HG03095 (cell line): Measurements from ENCODE around the gene EXD2.
"Not testable (repeated sequence)": the region's sequence is repeated elsewhere in the genome, so short reads cannot be mapped to it uniquely, and the experiment has no call there.

Source experiments
- ATAC-seq: cut with Tn5 transposase; IDR thresholded peaks from one replicate; pipeline ENCODE4 v1.9.1; 2021; ENCODE audit warnings: moderate library complexity; ENCODE audit not compliant: unreplicated experiment

The EXD2 gene

DNA sequence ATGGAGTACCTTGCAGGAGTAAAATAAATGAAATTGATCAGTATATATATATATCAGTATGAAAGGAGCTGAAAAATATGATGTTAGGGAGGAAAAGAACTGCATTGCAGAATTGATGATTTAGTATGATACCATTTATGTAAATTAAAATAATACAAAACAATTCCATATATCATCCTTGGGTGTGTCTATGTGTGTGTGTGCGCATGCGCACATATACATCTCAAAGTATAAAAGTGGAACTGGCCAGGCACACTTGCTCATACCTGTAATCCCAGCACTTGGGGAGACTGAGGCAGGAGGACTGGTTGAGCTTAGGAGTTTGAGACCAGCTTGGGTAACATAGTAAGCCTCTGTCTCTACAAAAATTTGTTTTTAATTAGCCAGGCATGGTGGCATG, 84.0 kb downstream of the EXD2 start:
- ATAC-seq, result no peak

DNA sequence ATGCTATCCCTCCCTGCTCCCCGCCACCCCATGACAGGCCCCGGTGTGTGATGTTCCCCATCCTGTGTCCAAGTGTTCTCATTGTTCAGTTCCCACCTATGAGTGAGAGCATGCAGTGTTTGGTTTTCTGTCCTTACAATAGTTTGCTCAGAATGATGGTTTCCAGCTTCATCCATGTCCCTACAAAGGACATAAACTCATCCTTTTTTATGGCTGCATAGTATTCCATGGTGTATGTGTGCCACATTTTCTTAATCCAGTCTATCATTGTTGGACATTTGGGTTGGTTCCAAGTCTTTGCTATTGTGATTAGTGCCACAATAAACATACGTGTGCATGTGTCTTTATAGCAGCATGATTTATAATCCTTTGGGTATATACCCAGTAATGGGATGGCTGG, 86.1 kb downstream of the EXD2 start:
- ATAC-seq, result not testable (repeated sequence)

DNA sequence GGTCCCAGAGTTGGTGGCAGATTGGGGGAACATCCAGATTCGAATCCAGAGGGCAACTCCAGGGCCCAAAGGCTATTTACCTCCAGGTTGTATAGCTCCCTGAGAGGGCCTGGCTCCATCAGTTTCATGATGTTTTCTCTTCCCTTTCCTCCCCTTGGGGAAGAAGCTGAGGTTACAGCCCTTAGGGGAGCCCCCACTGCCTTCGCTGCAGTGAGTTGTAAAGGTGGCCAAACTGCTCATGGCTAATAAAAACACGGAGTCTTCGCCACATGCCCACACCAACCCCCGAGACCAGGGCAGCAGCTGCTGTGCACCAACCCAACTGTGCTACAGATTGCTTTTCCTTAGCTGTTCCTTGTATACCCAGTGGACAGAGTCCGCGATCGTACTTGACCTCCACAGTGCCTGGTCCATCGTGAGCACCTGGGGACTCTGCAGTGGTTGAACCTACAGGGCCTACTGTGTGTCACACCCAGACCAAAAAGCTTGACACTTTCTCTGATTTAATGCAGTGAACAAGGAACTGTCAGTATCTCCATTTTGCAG, 89.5 kb downstream of the EXD2 start:
- no peak for ATAC-seq

DNA sequence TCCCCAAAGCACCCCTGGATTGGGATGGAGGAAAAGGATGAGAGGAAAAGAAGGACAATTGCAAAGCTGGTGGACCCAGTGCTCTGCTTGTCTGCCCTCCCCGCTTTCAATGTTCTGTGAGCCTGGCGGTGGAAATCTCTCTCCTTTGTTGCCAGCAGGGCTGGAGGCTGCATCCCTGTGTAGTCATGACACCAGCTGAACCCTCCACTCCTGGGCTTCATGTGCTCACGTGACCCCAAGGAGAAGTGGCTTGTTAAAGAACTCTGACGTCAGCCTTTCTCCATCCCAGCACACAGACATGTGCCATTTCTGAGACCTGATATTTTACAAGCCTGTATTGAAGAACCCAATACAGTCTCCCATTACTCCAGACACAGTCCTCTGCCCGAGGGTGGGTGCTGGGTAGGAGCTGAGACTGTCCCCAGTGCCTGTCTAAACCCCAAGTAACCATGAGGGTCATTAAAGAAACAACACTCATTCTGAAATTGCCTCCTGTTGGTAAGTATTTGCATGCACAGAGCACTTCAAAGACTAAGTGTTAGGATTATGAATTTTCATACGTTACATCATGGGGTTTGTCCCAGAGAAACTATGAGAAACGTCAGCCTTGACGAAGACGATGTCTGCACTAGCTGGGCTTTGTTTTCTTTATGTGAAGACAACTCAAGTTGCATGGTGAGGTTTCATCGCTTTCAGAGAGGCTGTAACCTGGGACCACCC, 90.3 kb downstream of the EXD2 start:
- ATAC-seq, result no peak

DNA sequence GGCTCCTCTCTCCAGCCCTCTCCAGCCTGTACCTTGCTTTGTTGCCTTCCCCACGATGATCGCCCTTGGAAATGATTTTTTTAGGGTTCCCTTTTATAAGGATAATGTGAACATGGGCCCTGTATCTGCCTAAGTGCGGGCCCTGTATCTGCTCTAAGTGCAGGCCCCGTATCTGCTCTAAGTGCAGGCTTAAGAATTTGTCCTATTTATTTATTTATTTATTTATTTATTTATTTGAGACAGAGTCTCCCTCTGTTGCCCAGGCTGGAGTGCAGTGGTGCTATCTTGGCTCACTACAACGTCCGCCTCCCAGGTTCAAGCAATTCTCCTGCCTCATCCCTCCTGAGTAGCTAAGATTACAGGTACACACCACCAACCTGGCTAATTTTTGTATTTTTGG, 91.2 kb downstream of the EXD2 start:
- ATAC-seq, result no peak

DNA sequence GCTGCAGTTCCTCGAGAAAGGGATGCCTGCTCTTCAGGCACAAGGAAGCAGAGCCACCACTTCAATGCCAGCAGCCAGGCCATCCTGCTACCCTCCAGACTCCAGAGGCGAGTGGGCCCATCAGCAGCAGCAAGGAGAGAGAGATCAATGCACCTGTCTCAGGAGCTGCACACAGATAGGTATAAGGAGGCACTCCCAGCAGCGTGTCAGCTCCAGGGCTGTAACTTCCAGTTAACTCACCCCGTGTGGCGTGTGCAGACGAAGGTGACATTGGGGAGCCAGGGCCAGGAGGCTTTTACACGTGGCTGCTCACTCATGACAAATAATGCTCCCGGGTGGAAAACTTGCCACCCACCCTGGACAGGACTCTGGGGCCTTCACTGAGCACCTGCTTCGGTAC, 92.9 kb downstream of the EXD2 start:
- ATAC-seq, result no peak

DNA sequence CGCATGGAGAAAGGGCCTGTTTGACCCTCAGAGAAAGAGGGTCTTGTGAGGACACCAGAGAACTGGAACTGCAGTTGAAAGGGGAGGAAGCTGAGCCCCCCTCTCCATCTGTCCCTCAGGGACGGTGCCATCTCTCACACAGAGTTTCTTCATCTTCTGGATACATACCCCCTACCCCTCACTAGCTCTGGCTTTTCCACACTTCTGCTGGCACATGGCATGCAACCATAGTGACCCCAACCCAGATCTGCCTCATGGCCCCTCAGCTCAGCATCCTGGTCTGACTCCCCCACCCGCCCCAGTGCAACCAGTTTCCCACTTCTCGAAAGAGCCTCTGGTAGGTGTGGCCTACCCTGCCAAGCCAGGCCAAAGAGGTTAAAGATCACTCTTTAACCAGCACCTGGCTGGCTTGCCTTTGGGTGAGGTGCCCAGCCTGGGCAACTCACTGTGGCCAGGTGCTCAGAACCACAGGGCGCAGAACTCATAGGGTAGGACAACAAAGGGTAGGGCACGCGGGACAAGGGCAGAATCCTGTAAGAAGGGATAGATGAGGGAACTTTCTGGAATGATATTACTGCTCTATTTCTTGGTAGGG, 94.5 kb downstream of the EXD2 start:
- ATAC-seq, result no peak

DNA sequence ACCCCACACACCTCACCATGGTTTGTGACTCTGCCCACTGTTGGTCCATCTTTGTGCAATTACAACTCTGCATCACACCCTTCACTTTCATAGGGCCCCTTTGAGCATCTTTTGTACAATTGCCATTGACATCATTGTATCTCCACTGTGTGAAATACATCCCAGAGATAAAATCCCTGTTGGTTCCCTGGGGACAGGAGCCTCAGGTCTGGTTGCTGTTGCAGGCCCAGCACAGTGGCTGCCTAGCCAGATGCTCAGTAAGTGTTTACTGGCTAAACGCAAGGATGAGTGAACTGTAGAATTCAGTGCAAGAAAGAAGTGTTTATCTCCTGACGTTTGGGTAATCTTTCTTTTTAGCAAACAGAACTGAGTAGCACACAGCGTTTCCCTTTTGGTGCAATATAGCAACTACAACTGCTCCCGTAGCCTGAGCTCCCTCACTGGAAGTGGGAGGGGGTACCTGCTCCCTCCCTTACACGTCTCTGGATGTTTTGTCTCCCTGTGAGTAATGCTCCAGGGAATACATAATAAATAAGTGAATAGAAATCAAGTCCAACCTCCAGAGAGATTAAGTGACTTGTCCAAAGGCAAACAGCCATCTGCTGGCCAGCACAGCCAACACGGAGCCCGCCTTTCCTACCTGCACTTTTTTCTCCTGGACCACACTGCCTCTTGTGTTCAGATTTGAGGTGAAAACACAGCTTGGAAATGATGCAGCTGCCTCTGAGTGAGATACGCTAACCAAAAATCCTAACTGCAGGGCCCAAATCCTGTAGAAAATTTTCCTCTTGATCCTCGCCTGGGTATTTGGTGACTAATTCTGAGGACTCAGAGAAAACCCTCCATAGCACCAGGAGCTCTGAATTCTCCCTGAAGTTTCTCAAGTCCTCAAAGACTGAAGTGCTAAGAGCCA, 96.1 kb downstream of the EXD2 start:
- no peak for ATAC-seq

DNA sequence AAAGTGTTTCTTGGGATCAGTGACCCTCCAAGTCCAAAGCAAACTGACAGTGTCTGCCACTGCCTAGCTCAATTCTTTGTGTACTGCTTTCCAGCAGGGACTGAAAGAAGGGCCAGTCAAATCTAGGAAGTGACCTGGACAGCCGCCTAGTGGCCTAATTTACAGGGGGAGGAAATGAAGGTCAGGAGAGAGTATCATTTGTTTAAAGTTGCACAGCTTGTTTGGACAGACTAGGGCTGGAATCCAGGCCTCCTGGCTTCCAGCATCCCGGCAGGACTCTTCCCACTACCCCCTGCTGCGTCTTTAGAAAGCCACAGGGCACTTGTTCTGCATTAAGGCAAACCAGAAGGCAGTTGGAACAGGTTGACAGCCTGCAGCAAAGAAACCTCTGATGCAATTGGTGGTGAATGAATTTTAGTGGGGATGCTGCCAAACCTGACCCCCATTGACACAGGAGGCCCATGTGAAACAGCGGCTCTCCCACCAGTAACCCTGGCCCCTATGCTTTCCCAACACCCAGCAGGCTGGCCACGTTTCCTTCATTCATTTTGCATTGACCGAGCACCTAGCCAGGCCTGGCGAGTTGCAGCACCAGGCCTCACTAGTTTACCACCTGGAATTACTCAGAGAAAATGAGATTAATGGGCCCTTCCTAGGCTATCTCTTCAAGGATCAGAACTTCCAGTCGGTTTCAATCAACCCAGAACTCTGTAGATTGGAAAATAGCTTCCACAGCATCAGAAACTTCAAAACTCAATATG, 96.9 kb downstream of the EXD2 start:
- no peak for ATAC-seq

DNA sequence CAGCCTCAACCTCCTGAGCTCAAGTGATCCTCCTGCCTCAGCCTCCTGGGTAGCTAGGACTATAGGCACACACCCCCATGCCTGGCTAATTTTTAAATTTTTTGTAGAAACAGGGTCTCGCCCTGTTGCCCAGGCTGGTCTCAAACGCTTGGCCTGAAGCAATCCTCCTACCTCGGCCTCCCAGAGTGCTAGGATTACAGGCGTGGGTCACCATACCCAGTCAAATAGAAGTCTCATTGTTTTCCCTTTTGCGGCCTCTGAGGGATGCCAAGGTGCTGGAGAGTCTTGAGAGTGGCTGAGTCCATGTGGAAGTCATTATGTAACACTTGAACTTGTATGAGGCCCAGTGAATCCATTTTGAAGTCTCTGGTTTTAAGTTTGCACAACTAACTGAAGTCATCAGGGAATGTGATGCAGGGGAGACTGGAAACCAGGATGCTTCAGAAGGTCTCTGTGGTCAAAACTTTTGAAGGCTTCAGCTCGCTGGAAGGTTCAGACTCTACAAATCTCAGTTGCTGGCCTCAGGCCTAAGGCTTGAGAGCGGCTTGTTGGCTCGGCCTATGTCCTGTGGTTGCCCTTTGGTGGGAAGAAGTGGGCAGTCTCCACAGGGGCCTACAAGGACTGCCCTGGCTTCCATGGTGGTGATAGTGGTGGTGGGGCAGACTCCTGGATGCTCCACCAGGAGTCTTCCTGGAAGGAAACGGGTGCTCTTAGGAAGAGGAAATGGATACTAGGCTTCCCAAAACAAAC, 97.8 kb downstream of the EXD2 start:
- ATAC-seq, result no peak

DNA sequence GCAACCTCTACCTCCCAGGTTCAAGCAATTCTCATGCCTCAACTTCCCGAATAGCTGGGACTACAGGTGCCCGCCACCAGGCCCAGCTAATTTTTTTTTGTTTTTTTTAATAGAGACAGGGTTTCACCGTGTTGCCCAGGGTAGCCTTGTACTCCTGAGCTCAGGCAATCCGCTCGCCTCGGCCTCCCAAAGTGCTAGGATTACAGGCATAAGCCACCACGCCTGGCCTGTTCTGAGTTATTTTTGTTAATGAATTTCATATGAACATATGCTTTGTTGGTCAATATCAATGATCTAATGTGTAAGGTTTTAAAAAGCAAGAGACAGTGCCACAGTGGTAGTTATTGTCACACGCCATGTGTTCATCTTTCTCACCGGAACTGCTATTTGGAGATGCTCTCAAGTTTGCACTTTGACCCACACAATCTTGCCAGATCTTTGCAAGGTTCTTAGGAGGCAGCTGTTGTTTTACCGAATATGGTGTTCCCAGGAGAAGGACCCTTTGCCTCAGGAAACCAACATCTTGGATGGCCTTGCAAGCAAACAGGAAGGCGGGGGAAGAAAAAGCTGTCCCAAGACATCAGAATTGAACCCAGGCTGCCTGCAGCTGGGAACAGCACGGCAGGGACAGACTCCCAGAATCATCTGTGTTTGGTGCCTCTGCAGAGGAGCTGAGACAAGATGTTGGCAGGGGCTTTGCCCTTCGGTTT, 98.7 kb downstream of the EXD2 start:
- ATAC-seq, result no peak

DNA sequence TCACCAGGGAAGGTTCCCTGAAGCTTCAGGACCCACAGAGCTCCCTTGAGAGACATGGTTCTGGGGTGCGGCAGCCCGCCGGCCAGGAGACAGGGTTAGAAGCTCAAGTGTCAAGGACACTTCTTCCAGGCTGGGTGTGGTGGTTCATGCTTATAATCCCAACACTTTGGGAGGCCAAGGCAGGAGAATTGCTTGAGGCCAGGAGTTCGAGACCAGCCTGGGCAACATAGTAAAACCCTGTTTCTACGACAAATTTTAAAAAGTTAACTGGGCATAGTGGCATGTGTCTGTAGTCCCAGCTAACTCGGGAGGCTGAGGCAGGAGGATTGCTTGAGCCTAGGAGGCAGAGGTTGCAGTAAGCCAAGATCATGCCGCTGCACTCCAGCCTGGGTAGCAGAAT, 99.6 kb downstream of the EXD2 start:
- ATAC-seq, result not testable (repeated sequence)

DNA sequence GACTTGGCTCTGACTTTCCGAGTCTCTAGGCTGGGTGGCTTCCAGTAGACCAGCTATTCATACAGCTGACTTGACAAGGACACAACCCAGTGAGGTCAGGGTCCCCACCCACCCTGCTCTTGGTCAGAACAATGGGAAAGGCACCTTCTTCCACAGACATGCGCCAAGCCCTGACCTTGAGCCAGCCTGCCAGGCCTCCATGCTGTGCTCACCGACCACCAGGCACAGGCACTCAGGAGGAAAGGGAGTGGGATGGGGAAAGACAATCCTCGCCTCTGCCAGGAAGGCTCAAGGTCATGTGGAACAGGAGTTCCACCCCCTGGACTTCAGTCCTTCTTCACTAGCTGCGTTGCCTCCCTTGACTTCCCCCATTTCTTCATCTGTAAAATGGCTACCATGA, 100.1 kb downstream of the EXD2 start:
- no peak for ATAC-seq

DNA sequence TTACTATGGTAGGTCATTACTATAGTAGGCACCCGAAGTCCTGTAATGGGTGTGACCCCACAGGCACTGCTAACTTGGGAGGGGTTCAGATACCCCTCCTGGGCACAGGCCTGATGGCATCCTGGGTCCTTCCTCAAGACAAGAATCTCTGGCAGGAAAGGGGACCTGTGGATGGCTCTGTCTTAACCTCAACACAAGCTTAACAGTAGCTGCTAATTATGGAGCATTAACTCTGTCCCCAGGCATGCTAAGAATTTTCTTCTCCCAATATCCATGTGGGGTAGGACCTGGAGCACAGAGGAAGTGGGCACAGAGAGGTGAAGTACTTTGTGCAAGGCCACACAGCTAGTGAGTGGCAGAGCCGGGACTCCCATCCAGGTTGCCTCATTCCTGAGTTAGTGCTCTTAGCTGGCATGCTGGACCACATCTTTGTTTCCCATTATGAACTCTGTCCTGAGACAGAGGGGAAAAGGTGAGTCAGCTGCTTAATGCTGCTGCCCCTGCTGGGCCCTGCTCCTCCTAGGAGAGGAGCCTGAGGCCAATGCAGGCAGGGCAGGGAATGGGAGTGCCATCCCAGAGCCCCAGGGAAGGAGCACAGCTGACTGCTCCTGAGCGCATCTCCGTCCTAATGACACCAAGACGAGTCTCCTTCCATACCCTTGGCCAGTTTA, 100.7 kb downstream of the EXD2 start:
- no peak for ATAC-seq
